K562 (cell line): Measurements from ENCODE around the gene PMF1. TPM values are rescaled to one million over a fixed set of nuclear protein-coding genes. Genes with fewer than 3 reads are reported as not detected.
A peak's percentile ranks its signal among the peaks of the same experiment; 100 is the strongest.

Source experiments
- ATAC-seq: fragments of 200-7000 bp; cut with Tn5 transposase; 3 replicates; pipeline ENCODE4 v1.9.1; 2020; ENCODE audit warnings: moderate library complexity
- BruUV-seq: library from RNA; stranded (reverse); fragments of 400-500 nt; replicated peaks from 2 replicates; lab custom pipeline; 2021; lab: Mats Ljungman, UMichigan
- CTCF ChIA-PET: fragments of 300-600 bp; formaldehyde crosslinking; extraction: SDS; loops from one replicate; lab custom pipeline; 2021; ENCODE audit warnings: low intra/inter-chr PET ratio; lab: Yijun Ruan, JAX
- POLR2A ChIA-PET: fragments of 300-600, 350-650 bp; sonication (Branson Sonifier 250); formaldehyde crosslinking; extraction: SDS; loops from one replicate; lab custom pipeline; 2021; ENCODE audit warnings: antibody characterized with exemption, inconsistent platforms; lab: Yijun Ruan, JAX
- DNase-seq, 4 experiments: peaks; one replicate each; pipeline versions ENCODE4 v3.0.0 to v3.0.0-alpha.2; 2011 to 2018; ENCODE audit warnings: low spot score in 3 of 4, mixed read lengths in 3 of 4; ENCODE audit errors: extremely low read depth in 1 of 4
- FAIRE-seq: peaks from 2 replicates; lab custom pipeline; 2011; peaks lifted over from hg19 to GRCh38; lab: Jason Lieb, UNC
- H2AFZ ChIP-seq: 2 replicates; pipeline ENCODE4 v1.6.0; 2011; ENCODE audit warnings: low read depth, low read length, control low read depth, inconsistent platforms
- H3K27ac ChIP-seq: fragments of 200-600 bp; 3 replicates; pipeline ENCODE4 v1.8.0; 2011; ENCODE audit warnings: low read depth, mild to moderate bottlenecking, control low read depth, inconsistent platforms, low read length, moderate library complexity, mixed read lengths; ENCODE audit errors: extremely low read depth
- H3K27me3 ChIP-seq, 2 experiments: fragments of 300-600 bp in 1 of 2; 2 replicates in 1 of 2; 3 replicates in 1 of 2; pipeline versions ENCODE4 v1.6.0 to v1.8.0; 2011; ENCODE audit warnings: inconsistent platforms in 2 of 2, low read length in 2 of 2, mild to moderate bottlenecking in 1 of 2, mixed read lengths in 1 of 2, moderate library complexity in 1 of 2; ENCODE audit not compliant: control insufficient read depth in 2 of 2, insufficient read depth in 2 of 2
- H3K36me3 ChIP-seq: fragments of 300-600 bp; 3 replicates; pipeline ENCODE4 v1.8.0; 2011; ENCODE audit warnings: mild to moderate bottlenecking, low read length, inconsistent platforms; ENCODE audit not compliant: control insufficient read depth, insufficient read depth
- H3K4me1 ChIP-seq, 2 experiments: fragments of 200-600 bp in 1 of 2; replicated peaks in 1 of 2; 2 replicates in 1 of 2; 3 replicates in 1 of 2; pipeline versions ENCODE4 v1.5.1 to v1.8.0; 2011; ENCODE audit warnings: inconsistent platforms in 2 of 2, low read length in 2 of 2, mild to moderate bottlenecking in 1 of 2, mixed read lengths in 1 of 2, moderate library complexity in 1 of 2; ENCODE audit not compliant: control insufficient read depth in 2 of 2, insufficient read depth in 2 of 2
- H3K4me2 ChIP-seq: 2 replicates; pipeline ENCODE4 v1.6.1; 2011; ENCODE audit warnings: low read length, control low read depth, inconsistent platforms, mixed read lengths; ENCODE audit not compliant: insufficient read depth
- H3K4me3 ChIP-seq: fragments of 200-600 bp; sonication (generic), shearing (Covaris generic); 2 replicates; pipeline ENCODE4 v1.5.1; 2016; ENCODE audit warnings: control low read depth, inconsistent platforms
- H3K79me2 ChIP-seq: fragments of 200-600 bp; 3 replicates; pipeline ENCODE4 v1.8.0; 2011; ENCODE audit warnings: low read length, inconsistent platforms; ENCODE audit not compliant: control insufficient read depth, insufficient read depth
- H3K9ac ChIP-seq, 2 experiments: 2 replicates each; pipeline versions ENCODE4 v1.6.0 to v1.6.1; 2011; ENCODE audit warnings: low read depth in 2 of 2, low read length in 2 of 2, control low read depth in 1 of 2, inconsistent platforms in 1 of 2, mild to moderate bottlenecking in 1 of 2, mixed read lengths in 1 of 2; ENCODE audit not compliant: insufficient read depth in 1 of 2
- H3K9me1 ChIP-seq: one replicate; pipeline ENCODE4 v1.6.0; 2011; ENCODE audit warnings: inconsistent platforms, mild to moderate bottlenecking, low read length, moderate library complexity; ENCODE audit not compliant: control insufficient read depth, insufficient read depth
- H3K9me3 ChIP-seq: replicated peaks from 2 replicates; pipeline ENCODE4 v1.5.1; 2011; ENCODE audit warnings: low read depth, low read length, inconsistent platforms; ENCODE audit not compliant: control insufficient read depth, insufficient read depth
- H4K20me1 ChIP-seq: replicated peaks from 2 replicates; pipeline ENCODE4 v1.6.1; 2011; ENCODE audit warnings: low read length, inconsistent platforms, mixed read lengths; ENCODE audit not compliant: control insufficient read depth, insufficient read depth
- ARHGAP35 ChIP-seq: fragments of 450-650 bp; IDR thresholded peaks from 2 replicates; pipeline ENCODE4 v1.6.1; 2018; ENCODE audit not compliant: partially characterized antibody
- CBX3 ChIP-seq, 2 experiments: IDR thresholded peaks; 1 replicate in 1 of 2; 2 replicates in 1 of 2; pipeline ENCODE4 v1.6.1; 2012; ENCODE audit warnings: inconsistent platforms in 2 of 2, low read length in 2 of 2, borderline replicate concordance in 1 of 2, control low read depth in 1 of 2
- GTF2A2 ChIP-seq: IDR thresholded peaks from 2 replicates; pipeline ENCODE4 v1.6.1; 2016; ENCODE audit warnings: mild to moderate bottlenecking, missing genetic modification characterization, missing compliant biosample characterization
- NR2C2 ChIP-seq, 2 experiments: fragments of 200-800 bp in 1 of 2; sonication (Bioruptor generic) in 1 of 2; sonication (generic) in 1 of 2; formaldehyde crosslinking in 1 of 2; IDR thresholded peaks; 2 replicates each; pipeline versions ENCODE4 v1.6.1 to v1.8.0; 2016 to 2022; ENCODE audit warnings: mild to moderate bottlenecking in 1 of 2, missing compliant biosample characterization in 1 of 2, missing genetic modification characterization in 1 of 2, missing genetic modification reagents in 1 of 2
- POLR2AphosphoS5 ChIP-seq: IDR thresholded peaks from 2 replicates; pipeline ENCODE4 v1.6.1; 2011; ENCODE audit warnings: mild to moderate bottlenecking, low read depth, low read length, moderate library complexity; ENCODE audit not compliant: control insufficient read depth, insufficient read depth
- RBFOX2 ChIP-seq: fragments of 200-400 bp; formaldehyde crosslinking; IDR thresholded peaks from 2 replicates; pipeline ENCODE4 v1.6.1; 2017; ENCODE audit warnings: low read depth, mild to moderate bottlenecking, low read length, moderate library complexity
- ZNF217 ChIP-seq: sonication (generic); formaldehyde crosslinking; IDR thresholded peaks from 2 replicates; pipeline ENCODE4 v1.8.0; 2022; ENCODE audit warnings: mild to moderate bottlenecking, missing genetic modification reagents
- WGBS: fragments of 100-300 bp; shearing (Covaris generic); methylation state at CpG from one replicate; pipeline ENCODE4 v1.1.6; 2016; ENCODE audit warnings: low coverage, mixed read lengths; ENCODE audit not compliant: insufficient coverage; ENCODE audit errors: missing lambda C conversion rate; 5-methylcytosine and 5-hydroxymethylcytosine counted together
- in situ Hi-C: fragments of 300-500 bp; cut with MboI; formaldehyde crosslinking; loops from 4 replicates; pipeline ENCODE4 v1.15.0; 2018; ENCODE audit warnings: inconsistent platforms, mixed read lengths
- intact Hi-C: fragments of 100-400 bp; cut with micrococcal nuclease; formaldehyde crosslinking; loops from 2 replicates; pipeline ENCODE4 v1.14.2; 2022
- polyA plus RNA-seq, 8 experiments: library from polyadenylated mRNA; depleted of rRNA in 4 of 8; stranded (reverse) in 5 of 8; unstranded in 3 of 8; fragments of >200 nt; fragmentation: Nextera tagmentation in 2 of 8; fragmentation: Illumina TruSeq in 1 of 8; extraction: Ambion mirVana in 2 of 8; extraction: Trizol in 1 of 8; gene quantifications; 2 replicates each; pipeline versions ENCODE4 v1.2.1 to v1.2.3, GENCODE V29; 2011 to 2014; ENCODE audit warnings: inconsistent platforms in 1 of 8, missing spikeins in 1 of 8
- total RNA-seq, 7 experiments: library from RNA; depleted of rRNA in 6 of 7; stranded (reverse); fragments of >200 nt in 6 of 7; fragmentation: Illumina TruSeq in 2 of 7; extraction: Trizol in 2 of 7; gene quantifications; 2 replicates each; pipeline versions ENCODE4 v1.2.1 to v1.2.3, GENCODE V29; 2011 to 2021; ENCODE audit warnings: low replicate concordance in 1 of 7

Gene PMF1
- total and polyA plus RNA-seq, 9 of the 15 experiments (the other 6 are each of a cell fraction or from before 2014, with no cell fraction given) = 9.4 to 92.9 (median 71.0) TPM

GRCh38 chr1:156249593-156249992, 36.8 kb downstream of the PMF1 start:
- H3K27ac ChIP-seq = no peak overlapping the region
- TF ChIP-seq NR2C2 (CRISPR knock-in tag; IDR thresholded peaks at IDR 0.05) = no peak
- no peak for TF ChIP-seq NR2C2 (tag; IDR thresholded peaks at IDR 0.05)
- no peak for TF ChIP-seq ARHGAP35
- TF ChIP-seq POLR2AphosphoS5 = peak; percentile 7; the same call in 1 of the 2 replicates
- H2AFZ ChIP-seq = no peak overlapping the region
- no peaks in the 10 kb centered on the region for H3K9me1 ChIP-seq
- H3K4me3 ChIP-seq = no peak overlapping the region
- WGBS = 84% methylated on average over 4 of the region's 5 CpGs
- H3K4me1 ChIP-seq = peaks cover 0 to 40% of the 10 kb centered on the region in 2 experiments; a peak in 3 of 5 replicates
- ChIA-PET POLR2A (interaction anchor here (1.4 kb wide), 1 partner anchor 11 kb away, joined by 5 read pairs; no protein-coding TSS in a partner anchor), CTCF (no interaction called here)
- H3K9me3 ChIP-seq = no peaks in the 10 kb centered on the region
- TSS peak; percentile 33 for BruUV-seq
- no peaks in the 10 kb centered on the region for H3K27me3 ChIP-seq
- peaks cover 57% of the 10 kb centered on the region; the same call in 2 of the 3 replicates for H3K36me3 ChIP-seq
- ATAC-seq = no peak; the same call in 2 of the 3 replicates
- intact Hi-C loops (no loop called here), in situ Hi-C loops (no loop called here)
- no peak overlapping the region for H3K4me2 ChIP-seq
- H4K20me1 ChIP-seq = no peaks in the 10 kb centered on the region
- no peak for FAIRE-seq
- no peaks in the 10 kb centered on the region for H3K79me2 ChIP-seq
- DNase-seq = no peak
- no peak overlapping the region for H3K9ac ChIP-seq

- no peak overlapping the region for H3K4me2 ChIP-seq
- no peaks in the 10 kb centered on the region for H3K27me3 ChIP-seq
- no TSS peak for BruUV-seq
- 62% methylated on average over 3 of the region's 3 CpGs for WGBS
- H4K20me1 ChIP-seq = no peaks in the 10 kb centered on the region
- peaks cover 0 to 24% of the 10 kb centered on the region in 2 experiments; a peak in 3 of 5 replicates for H3K4me1 ChIP-seq
- H3K36me3 ChIP-seq = peaks cover 69% of the 10 kb centered on the region; the same call in 2 of the 3 replicates
- no peak overlapping the region for H2AFZ ChIP-seq
- no peaks in the 10 kb centered on the region for H3K9me1 ChIP-seq
- TF ChIP-seq RBFOX2 = 0 out of 2 replicates have a peak, but pooled peaks have one; percentile 26
- no peak for TF ChIP-seq CBX3 (IDR thresholded peaks at IDR 0.05; ENCODE audit: borderline replicate concordance in 1 of 2, low read length in 2 of 2)
- TF ChIP-seq GTF2A2 = no peak
- no peak for TF ChIP-seq ZNF217 (CRISPR knock-in tag)
- DNase-seq = no peak
- no peak overlapping the region for H3K4me3 ChIP-seq
- ATAC-seq = no peak
- no peak overlapping the region for H3K27ac ChIP-seq
- FAIRE-seq = no peak
- ChIA-PET CTCF (no interaction called here), POLR2A (interaction anchor here (0.6 to 1.6 kb wide), 9 partner anchors 9 to 274 kb away, joined by 3 to 7 read pairs (median 3); partner anchors contain the start of genes BGLAP, PMF1 and SMG5)
- in situ Hi-C loops (no loop called here), intact Hi-C loops (no loop called here)
- H3K9ac ChIP-seq = peak overlapping the region in 1 of 2 experiments; percentile 65; a peak in 2 of 4 replicates
- H3K9me3 ChIP-seq = no peaks in the 10 kb centered on the region
- no peaks in the 10 kb centered on the region for H3K79me2 ChIP-seq
Measured at GRCh38 chr1:156251527-156251926, 38.7 kb downstream of the PMF1 start.
